Measurements from ENCODE around the gene AKT3. TPM values are rescaled to one million over a fixed set of nuclear protein-coding genes. Genes with fewer than 3 reads are reported as not detected.

Gene AKT3
- total and polyA plus RNA-seq, 2 of the 8 experiments (the other 6 are each of a cell fraction or from before 2014, with no cell fraction given), result 6.0 to 36.4 TPM

DNA sequence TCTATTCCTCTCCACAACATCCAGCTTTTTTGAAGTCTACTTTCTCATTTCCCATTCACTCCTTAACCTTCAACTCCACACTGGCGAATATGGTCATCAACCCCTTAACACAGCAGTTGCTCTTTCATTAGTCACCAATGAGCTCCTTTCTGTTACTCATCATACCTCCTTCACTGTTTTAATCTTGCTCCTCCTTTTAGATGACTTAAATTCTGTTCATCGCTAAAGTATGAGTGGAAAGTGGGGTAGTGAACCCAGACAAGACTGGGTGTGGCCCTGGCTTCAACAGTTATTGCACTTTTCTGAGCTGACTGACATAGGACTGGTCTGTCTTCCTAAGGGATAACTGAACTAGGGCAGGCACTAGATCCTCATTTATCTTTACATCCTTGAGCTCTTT is 51.3 kb downstream of the AKT3 start (continued):
- TF ChIP-seq TAF7 (optimal IDR thresholded peaks at IDR 0.05; ENCODE audit: borderline replicate concordance, low read depth, low read length) (no peak), NRF1 (IDR thresholded peaks at IDR 0.05; ENCODE audit: low read depth, low read length) (no peak), EGR1 (IDR thresholded peaks at IDR 0.05; ENCODE audit: borderline replicate concordance, low read depth, low read length) (no peak), KDM5A (IDR thresholded peaks at IDR 0.05; ENCODE audit: low read length) (no peak), CTBP2 (IDR thresholded peaks at IDR 0.05; ENCODE audit: borderline replicate concordance, insufficient read depth, insufficient read length, low read length) (no peak)

Data from H1 (cell line).